Kidney (tissue), 14 donors: ENCODE data around the gene ZNF24. TPM values are rescaled to one million over a fixed set of nuclear protein-coding genes. Genes with fewer than 3 reads are reported as not detected.

Experiments used
- DNase-seq, 5 donors: peaks; one replicate each; pipeline ENCODE4 v3.0.0-alpha.2; 2013 to 2020
- FAIRE-seq: peaks from 2 replicates; lab custom pipeline; 2012; peaks lifted over from hg19 to GRCh38; lab: Jason Lieb, UNC
- H3K27ac ChIP-seq, 2 donors: one replicate each; pipeline ENCODE4 v1.7.0; 2013; ENCODE audit warnings: low read depth in 2 of 2, low read length in 2 of 2, inconsistent platforms in 1 of 2
- H3K27me3 ChIP-seq: one replicate; pipeline ENCODE4 v1.7.1; 2013; ENCODE audit warnings: low read length, inconsistent platforms; ENCODE audit not compliant: control insufficient read depth, insufficient read depth
- H3K36me3 ChIP-seq, 3 donors: one replicate each; pipeline versions ENCODE4 v1.7.0 to v1.7.1; 2013; ENCODE audit warnings: low read length in 3 of 3, control low read depth in 1 of 3, inconsistent platforms in 1 of 3; ENCODE audit not compliant: insufficient read depth in 3 of 3, control insufficient read depth in 2 of 3
- H3K4me1 ChIP-seq, 3 donors: one replicate each; pipeline versions ENCODE4 v1.7.0 to v1.7.1; 2013; ENCODE audit warnings: low read length in 3 of 3, inconsistent platforms in 1 of 3, low read depth in 1 of 3; ENCODE audit not compliant: control insufficient read depth in 2 of 3, insufficient read depth in 2 of 3
- H3K4me3 ChIP-seq, 3 donors: one replicate each; pipeline versions ENCODE4 v1.7.0 to v1.8.1; 2013; ENCODE audit warnings: low read length in 3 of 3, control low read depth in 1 of 3, inconsistent platforms in 1 of 3
- H3K9ac ChIP-seq, 3 donors: one replicate each; pipeline versions ENCODE4 v1.7.0 to v1.7.1; 2013; ENCODE audit warnings: low read length in 3 of 3, control low read depth in 1 of 3, inconsistent platforms in 1 of 3
- H3K9me3 ChIP-seq, 3 donors: one replicate each; pipeline versions ENCODE4 v1.7.0 to v1.7.1; 2013; ENCODE audit warnings: low read length in 3 of 3, control low read depth in 1 of 3, inconsistent platforms in 1 of 3; ENCODE audit not compliant: control insufficient read depth in 2 of 3, insufficient read depth in 1 of 3
- intact Hi-C: fragments of 100-400 bp; cut with DNase I; formaldehyde crosslinking; loops from one replicate; pipeline ENCODE4 v1.11.1; 2022
- polyA plus RNA-seq: library from polyadenylated mRNA; stranded (reverse); fragments of 350-450 nt; fragmentation: Illumina TruSeq; extraction: RNeasy Lipid Tissue Mini Kit (QIAGEN cat#74804); gene quantifications from one replicate; pipeline ENCODE4 v1.2.3, GENCODE V29; 2014; ENCODE audit warnings: low read depth, low replicate concordance; ENCODE audit not compliant: insufficient read depth
- total RNA-seq: library from RNA; stranded (reverse); fragmentation: NEBNext Ultra II Directional; extraction: Animal tissue kit (Norgen Biotek cat#: 25700); gene quantifications from one replicate; pipeline ENCODE4 v1.2.1, GENCODE V29; 2021
- TF ChIP-seq, protein P1 (sequence below): IDR thresholded peaks from 3 replicates; pipeline ENCODE4 v1.5.1; 2012; ENCODE audit warnings: mild to moderate bottlenecking, moderate library complexity, borderline replicate concordance; ENCODE audit not compliant: insufficient read depth; ENCODE audit errors: extremely low read depth
- donor health status: control.
- donor health status: control.
- donor health status: control.
- donor health status: control.
- donor health status: control.
- donor health status: DM: yes; HTN: yes; CAD: no.
- donor health status: Normal renal cell carcinoma (clear cell type).

Gene ZNF24
- total and polyA plus RNA-seq, 2 donors from 2014 or later = 14.3 to 55.5 TPM

DNA sequence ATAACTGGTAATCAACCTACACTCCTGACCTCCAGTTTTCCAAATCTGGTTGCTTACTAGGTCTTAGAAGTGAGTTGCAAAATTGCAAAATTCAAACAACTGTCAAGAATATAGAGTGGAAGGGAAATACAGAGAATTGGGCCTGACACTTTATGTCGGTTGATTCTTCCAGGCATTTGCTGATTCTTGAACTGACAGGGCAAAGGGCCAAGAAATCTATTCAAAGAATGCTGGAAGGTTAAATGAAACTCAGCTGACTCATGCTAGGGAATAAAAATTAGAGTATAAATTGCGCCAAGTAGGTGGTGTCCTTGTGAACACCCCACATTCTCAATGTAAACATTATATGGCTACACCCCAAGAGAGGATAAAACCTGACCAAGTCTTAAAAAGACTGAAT, 32.7 kb downstream of the ZNF24 start:
- no peak overlapping the region for H3K27ac ChIP-seq
- no peaks in the 10 kb centered on the region for H3K4me1 ChIP-seq
- H3K4me3 ChIP-seq = no peak overlapping the region
- peaks cover 8 to 59% (median 20%) of the 10 kb centered on the region in 3 donors for H3K9me3 ChIP-seq
- intact Hi-C loops = no loop called here
- no peaks in the 10 kb centered on the region for H3K27me3 ChIP-seq
- DNase-seq = no peak
- H3K36me3 ChIP-seq = peaks cover 8 to 14% (median 10%) of the 10 kb centered on the region in 3 donors
- TF ChIP-seq, protein P1, sequence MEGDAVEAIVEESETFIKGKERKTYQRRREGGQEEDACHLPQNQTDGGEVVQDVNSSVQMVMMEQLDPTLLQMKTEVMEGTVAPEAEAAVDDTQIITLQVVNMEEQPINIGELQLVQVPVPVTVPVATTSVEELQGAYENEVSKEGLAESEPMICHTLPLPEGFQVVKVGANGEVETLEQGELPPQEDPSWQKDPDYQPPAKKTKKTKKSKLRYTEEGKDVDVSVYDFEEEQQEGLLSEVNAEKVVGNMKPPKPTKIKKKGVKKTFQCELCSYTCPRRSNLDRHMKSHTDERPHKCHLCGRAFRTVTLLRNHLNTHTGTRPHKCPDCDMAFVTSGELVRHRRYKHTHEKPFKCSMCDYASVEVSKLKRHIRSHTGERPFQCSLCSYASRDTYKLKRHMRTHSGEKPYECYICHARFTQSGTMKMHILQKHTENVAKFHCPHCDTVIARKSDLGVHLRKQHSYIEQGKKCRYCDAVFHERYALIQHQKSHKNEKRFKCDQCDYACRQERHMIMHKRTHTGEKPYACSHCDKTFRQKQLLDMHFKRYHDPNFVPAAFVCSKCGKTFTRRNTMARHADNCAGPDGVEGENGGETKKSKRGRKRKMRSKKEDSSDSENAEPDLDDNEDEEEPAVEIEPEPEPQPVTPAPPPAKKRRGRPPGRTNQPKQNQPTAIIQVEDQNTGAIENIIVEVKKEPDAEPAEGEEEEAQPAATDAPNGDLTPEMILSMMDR = no peak
- FAIRE-seq = no peak
- no peak overlapping the region for H3K9ac ChIP-seq

DNA sequence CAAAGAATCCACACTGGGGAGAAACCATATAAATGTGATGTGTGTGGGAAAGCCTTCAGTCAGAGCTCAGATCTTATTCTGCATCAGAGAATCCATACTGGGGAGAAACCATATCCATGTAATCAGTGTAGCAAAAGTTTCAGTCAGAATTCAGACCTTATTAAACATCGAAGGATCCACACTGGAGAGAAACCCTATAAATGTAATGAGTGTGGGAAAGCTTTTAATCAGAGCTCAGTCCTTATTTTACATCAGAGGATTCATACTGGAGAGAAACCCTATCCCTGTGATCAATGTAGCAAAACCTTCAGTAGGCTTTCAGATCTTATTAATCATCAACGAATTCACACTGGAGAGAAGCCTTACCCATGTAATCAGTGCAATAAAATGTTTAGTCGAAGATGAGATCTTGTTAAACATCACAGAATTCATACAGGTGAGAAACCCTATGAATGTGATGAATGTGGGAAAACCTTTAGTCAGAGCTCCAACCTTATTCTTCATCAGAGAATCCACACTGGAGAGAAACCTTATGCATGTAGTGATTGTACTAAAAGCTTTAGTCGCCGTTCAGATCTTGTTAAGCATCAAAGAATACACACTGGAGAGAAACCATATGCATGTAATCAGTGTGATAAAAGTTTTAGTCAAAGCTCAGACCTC, 37.5 kb downstream of the ZNF24 start:
- Histone ChIP-seq H3K9me3 (peaks cover 11 to 77% (median 33%) of the 10 kb centered on the region in 3 donors), H3K27me3 (no peaks in the 10 kb centered on the region), H3K27ac (no peak overlapping the region), H3K4me3 (peak overlapping the region in 1 of 3 donors; percentile 12), H3K9ac (no peak overlapping the region), H3K36me3 (peaks cover 14 to 31% (median 21%) of the 10 kb centered on the region in 3 donors), H3K4me1 (no peaks in the 10 kb centered on the region)
- TF ChIP-seq, protein P1 = no peak
- FAIRE-seq (no peak), DNase-seq (no peak)
- intact Hi-C loops = no loop called here

DNA sequence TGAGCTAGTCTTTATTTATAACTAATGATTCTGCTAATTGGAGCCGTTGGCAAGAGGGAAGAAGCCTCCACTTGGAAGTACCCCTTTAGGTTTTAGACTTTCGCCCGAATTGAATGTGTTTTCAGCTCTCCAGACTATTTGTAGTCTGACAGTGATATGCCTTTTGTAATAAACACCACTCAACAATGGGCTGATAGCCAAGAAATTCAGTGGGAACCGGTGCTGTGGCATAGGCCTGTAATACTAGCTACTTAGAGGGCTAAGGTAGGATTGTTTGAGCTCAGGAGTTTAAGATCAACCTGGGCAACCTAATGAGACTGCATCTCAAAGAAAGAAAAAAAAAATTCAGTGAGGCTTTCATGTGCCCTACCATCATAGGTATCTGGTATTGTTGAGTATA, 40.6 kb downstream of the ZNF24 start:
- intact Hi-C loops = no loop called here
- H3K36me3 ChIP-seq = peaks cover 16 to 31% (median 21%) of the 10 kb centered on the region in 3 donors
- TF ChIP-seq, protein P1 = no peak
- no peak overlapping the region for H3K9ac ChIP-seq
- H3K27me3 ChIP-seq = no peaks in the 10 kb centered on the region
- H3K27ac ChIP-seq = no peak overlapping the region
- peak overlapping the region in 1 of 3 donors; percentile 7 for H3K4me3 ChIP-seq
- H3K9me3 ChIP-seq = peaks cover 11 to 68% (median 32%) of the 10 kb centered on the region in 3 donors
- FAIRE-seq = no peak
- no peaks in the 10 kb centered on the region for H3K4me1 ChIP-seq
- no peak for DNase-seq

DNA sequence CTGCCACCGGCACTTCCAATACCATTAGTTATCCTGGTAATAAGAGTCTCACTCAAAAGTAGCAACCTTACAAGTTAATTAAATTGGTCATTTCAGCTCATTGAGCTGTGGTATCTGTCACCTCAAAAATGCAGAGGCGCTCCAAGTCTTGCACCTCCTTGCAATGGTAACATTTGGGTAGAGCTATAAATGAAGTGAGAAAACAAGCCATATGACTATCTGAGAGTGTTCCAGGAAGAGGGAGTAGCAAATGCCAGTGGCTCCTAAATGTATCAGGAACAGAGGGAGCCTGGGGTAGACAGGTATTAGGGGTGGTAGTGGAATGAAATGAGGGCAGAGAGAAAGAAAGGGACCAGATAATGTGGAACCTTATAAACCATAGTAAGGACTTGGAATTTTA, 48.2 kb downstream of the ZNF24 start:
- no peak overlapping the region for H3K9ac ChIP-seq
- no peak overlapping the region for H3K4me3 ChIP-seq
- DNase-seq = no peak
- no peaks in the 10 kb centered on the region for H3K27me3 ChIP-seq
- no peak for FAIRE-seq
- H3K4me1 ChIP-seq = peaks cover 0 to 4% (median 3%) of the 10 kb centered on the region in 3 donors
- intact Hi-C loops = no loop called here
- H3K36me3 ChIP-seq = peaks cover 0 to 7% (median 3%) of the 10 kb centered on the region in 3 donors
- TF ChIP-seq, protein P1 = no peak
- peaks cover 0 to 6% (median 0%) of the 10 kb centered on the region in 3 donors for H3K9me3 ChIP-seq
- no peak overlapping the region for H3K27ac ChIP-seq
